Panc1 (cell line): ENCODE measurements around the gene VPREB1. TPM values are rescaled to one million over a fixed set of nuclear protein-coding genes. Genes with fewer than 3 reads are reported as not detected.

Experiments used
- ATAC-seq: fragments of 200-7000 bp; cut with Tn5 transposase; 2 replicates; pipeline ENCODE4 v1.9.1; 2020; ENCODE audit warnings: mild to moderate bottlenecking, moderate library complexity
- BruUV-seq: library from RNA; stranded (reverse); fragments of 400-500 nt; replicated peaks from 2 replicates; lab custom pipeline; 2021; lab: Mats Ljungman, UMichigan
- CTCF ChIA-PET: fragments of 300-600 bp; sonication (Branson Sonifier 250); formaldehyde crosslinking; loops from one replicate; lab custom pipeline; 2022; ENCODE audit warnings: antibody characterized with exemption; lab: Charles Lee
- POLR2A ChIA-PET: fragments of 300-600 bp; sonication (Branson Sonifier 250); formaldehyde crosslinking; loops from one replicate; lab custom pipeline; 2022; ENCODE audit warnings: antibody characterized with exemption; lab: Charles Lee
- DNase-seq: peaks from one replicate; pipeline ENCODE4 v3.0.0-alpha.2; 2010; ENCODE audit warnings: low read depth, low spot score
- H3K27ac ChIP-seq: 2 replicates; pipeline ENCODE4 v1.5.1; 2011; ENCODE audit warnings: mild to moderate bottlenecking, low read length, inconsistent platforms
- H3K27me3 ChIP-seq: fragments of 200-500 bp; sonication (Bioruptor generic); 2 replicates; pipeline ENCODE4 v1.6.0; 2014; ENCODE audit warnings: low read length, inconsistent platforms; ENCODE audit not compliant: control insufficient read depth, insufficient read depth
- H3K36me3 ChIP-seq: fragments of 200-500 bp; sonication (Bioruptor generic); 2 replicates; pipeline ENCODE4 v1.5.1; 2014; ENCODE audit warnings: inconsistent platforms, mild to moderate bottlenecking, low read length, moderate library complexity; ENCODE audit not compliant: control insufficient read depth, insufficient read depth
- H3K4me1 ChIP-seq: 2 replicates; pipeline ENCODE4 v1.5.1; 2011; ENCODE audit warnings: inconsistent platforms, mild to moderate bottlenecking, low read length, moderate library complexity; ENCODE audit not compliant: control insufficient read depth, insufficient read depth
- H3K4me3 ChIP-seq, 2 experiments: 2 replicates each; pipeline ENCODE4 v1.5.1; 2011 to 2012; ENCODE audit warnings: low read depth in 2 of 2, low read length in 2 of 2, mild to moderate bottlenecking in 2 of 2, inconsistent platforms in 1 of 2, moderate library complexity in 1 of 2
- H3K9me3 ChIP-seq: fragments of 200-500 bp; sonication (Bioruptor generic); 2 replicates; pipeline ENCODE4 v1.5.1; 2014; ENCODE audit warnings: low read depth, mild to moderate bottlenecking, inconsistent platforms, low read length, moderate library complexity; ENCODE audit not compliant: control insufficient read depth, insufficient read depth
- CTCF ChIP-seq: fragments of 450-650 bp; IDR thresholded peaks from 2 replicates; pipeline ENCODE4 v1.5.1; 2017; ENCODE audit warnings: mild to moderate bottlenecking
- POLR2AphosphoS5 ChIP-seq: IDR thresholded peaks from 2 replicates; pipeline ENCODE4 v1.6.1; 2012; ENCODE audit warnings: mild to moderate bottlenecking, low read depth, low read length, moderate library complexity
- REST ChIP-seq, 2 experiments: IDR thresholded peaks; 2 replicates each; pipeline ENCODE4 v1.6.1; 2011 to 2012; ENCODE audit warnings: low read depth in 2 of 2, control low read depth in 1 of 2, low read length in 1 of 2, mild to moderate bottlenecking in 1 of 2, moderate library complexity in 1 of 2; ENCODE audit not compliant: insufficient read depth in 1 of 2
- SIN3A ChIP-seq: IDR thresholded peaks from 2 replicates; pipeline ENCODE4 v1.6.1; 2012; ENCODE audit warnings: low read depth, mild to moderate bottlenecking, low read length, moderate library complexity, borderline replicate concordance; ENCODE audit not compliant: insufficient read depth
- TCF7L2 ChIP-seq: IDR thresholded peaks from 2 replicates; pipeline ENCODE4 v1.6.1; 2011; ENCODE audit warnings: mild to moderate bottlenecking, low read depth, low read length, inconsistent platforms
- in situ Hi-C: cut with HindIII; loops from 2 replicates; pipeline ENCODE4 v1.10.0; 2016; ENCODE audit warnings: low sequenced_read_pairs, low pct_unique_long_range_greater_than_20kb
- intact Hi-C: fragments of 100-400 bp; cut with micrococcal nuclease; formaldehyde crosslinking; loops from one replicate; pipeline ENCODE4 v1.10.0; 2022; ENCODE audit not compliant: unreplicated experiment
- total RNA-seq: library from RNA; stranded (reverse); gene quantifications from one replicate; pipeline ENCODE4 v1.2.1, GENCODE V29; 2021; ENCODE audit not compliant: unreplicated experiment

VPREB1 gene
- total RNA-seq, 1 experiment from 2014 or later, result not detected

GRCh38 chr22:22213231-22213630 lies 31.4 kb upstream of the VPREB1 start:
- Histone ChIP-seq H3K36me3 (no peaks in the 10 kb centered on the region), H3K27ac (no peak overlapping the region), H3K4me3 (no peak overlapping the region), H3K27me3 (no peaks in the 10 kb centered on the region), H3K9me3 (no peaks in the 10 kb centered on the region), H3K4me1 (no peaks in the 10 kb centered on the region)
- TF ChIP-seq CTCF, result no peak
- DNase-seq, result no peak
- in situ Hi-C loops, result no loop called here
- ChIA-PET POLR2A (no interaction called here), CTCF (no interaction called here)
- ATAC-seq, result no peak
- BruUV-seq, result no TSS peak
- intact Hi-C loops, result no loop called here

- Histone ChIP-seq H3K4me3 (no peak overlapping the region), H3K27ac (no peak overlapping the region), H3K36me3 (no peaks in the 10 kb centered on the region), H3K27me3 (no peaks in the 10 kb centered on the region), H3K4me1 (no peaks in the 10 kb centered on the region), H3K9me3 (no peaks in the 10 kb centered on the region)
- no TSS peak for BruUV-seq
- ATAC-seq (no peak), DNase-seq (no peak)
- intact Hi-C loops (no loop called here), in situ Hi-C loops (no loop called here)
- CTCF ChIA-PET, result no interaction called here
- no peak for TF ChIP-seq TCF7L2
- TF ChIP-seq POLR2AphosphoS5, result no peak
- no peak for TF ChIP-seq SIN3A
- TF ChIP-seq REST (IDR thresholded peaks at IDR 0.05; ENCODE audit: insufficient read depth in 1 of 2, low read depth in 2 of 2, low read length in 1 of 2), result no peak
- no peak for TF ChIP-seq CTCF
- POLR2A ChIA-PET, result no interaction called here
Measured at GRCh38 chr22:22214819-22215329, 29.7 kb upstream of the VPREB1 start.
